Loucy (cell line): ENCODE data around the gene PTGIS.
"Not testable (repeated sequence)": the region's sequence is repeated elsewhere in the genome, so short reads cannot be mapped to it uniquely, and the experiment has no call there.

ENCODE experiments used
- H2AFZ ChIP-seq: fragments of 200-600 bp; sonication (generic); 2 replicates; pipeline ENCODE4 v1.6.0; 2016; ENCODE audit warnings: antibody characterized with exemption, mild to moderate bottlenecking, low read length, moderate library complexity
- H3F3A ChIP-seq: fragments of 200-600 bp; 2 replicates; pipeline ENCODE4 v1.6.0; 2016; ENCODE audit warnings: antibody characterized with exemption, low read depth, mild to moderate bottlenecking
- H3K27me3 ChIP-seq: fragments of 200-600 bp; sonication (generic); 2 replicates; pipeline ENCODE4 v1.6.1; 2014; ENCODE audit warnings: low read length, mild to moderate bottlenecking; ENCODE audit not compliant: insufficient read depth, poor library complexity, severe bottlenecking
- H3K36me3 ChIP-seq: fragments of 200-600 bp; sonication (generic); 2 replicates; pipeline ENCODE4 v1.6.1; 2016; ENCODE audit warnings: low read length; ENCODE audit not compliant: insufficient read depth
- H3K4me1 ChIP-seq: fragments of 200-600 bp; sonication (generic); 2 replicates; pipeline ENCODE4 v1.5.1; 2014; ENCODE audit warnings: low read length, mild to moderate bottlenecking; ENCODE audit not compliant: insufficient read depth, poor library complexity, severe bottlenecking
- H3K4me2 ChIP-seq: fragments of 200-600 bp; sonication (generic); 2 replicates; pipeline ENCODE4 v1.6.0; 2014; ENCODE audit warnings: antibody characterized with exemption, low read length, low read depth, mild to moderate bottlenecking; ENCODE audit not compliant: poor library complexity, severe bottlenecking
- H3K4me3 ChIP-seq: fragments of 200-600 bp; sonication (generic); 2 replicates; pipeline ENCODE4 v1.5.1; 2014; ENCODE audit warnings: low read length, mild to moderate bottlenecking, mixed read lengths; ENCODE audit not compliant: poor library complexity, severe bottlenecking
- H3K79me2 ChIP-seq: fragments of 200-600 bp; sonication (generic); 2 replicates; pipeline ENCODE4 v1.6.1; 2014; ENCODE audit warnings: low read length; ENCODE audit not compliant: insufficient read depth
- H3K9ac ChIP-seq: fragments of 200-600 bp; sonication (generic); 2 replicates; pipeline ENCODE4 v1.6.0; 2014; ENCODE audit warnings: mild to moderate bottlenecking, low read depth, low read length, moderate library complexity; ENCODE audit not compliant: poor library complexity, severe bottlenecking
- H3K9me2 ChIP-seq: fragments of 200-600 bp; sonication (generic); replicated peaks from 2 replicates; pipeline ENCODE4 v1.6.1; 2016; ENCODE audit warnings: low read depth, low read length, mixed read lengths
- H3K9me3 ChIP-seq: fragments of 200-600 bp; sonication (generic); 2 replicates; pipeline ENCODE4 v1.6.1; 2014; ENCODE audit warnings: mild to moderate bottlenecking, antibody characterized with exemption, low read length, low read depth; ENCODE audit not compliant: insufficient read depth
- H4K20me1 ChIP-seq: fragments of 200-600 bp; sonication (generic); 2 replicates; pipeline ENCODE4 v1.6.0; 2014; ENCODE audit warnings: antibody characterized with exemption, low read length, mild to moderate bottlenecking; ENCODE audit not compliant: insufficient read depth, poor library complexity, severe bottlenecking
- CTCF ChIP-seq: fragments of 200-600 bp; sonication (generic); conservative IDR thresholded peaks from 2 replicates; pipeline ENCODE4 v1.5.1; 2014; ENCODE audit warnings: mild to moderate bottlenecking, antibody characterized with exemption, low read length
- EZH2phosphoT487 ChIP-seq: fragments of 200-600 bp; IDR thresholded peaks from 2 replicates; pipeline ENCODE4 v1.6.1; 2018; ENCODE audit warnings: antibody characterized with exemption, mild to moderate bottlenecking, moderate library complexity, borderline replicate concordance

Gene PTGIS

GRCh38 chr20:49567421-49568277 is at the start of gene PTGIS:
Gene PTGIS, minus strand, starts transcription at chr20:49568137. Its CDS starts 21 bp downstream, at chr20:49568116.
- no peaks in the 10 kb centered on the region for H3K36me3 ChIP-seq
- TF ChIP-seq EZH2phosphoT487: no peak
- H3K4me2 ChIP-seq: no peak within 1 kb of the TSS
- H3K9ac ChIP-seq: no peak within 1 kb of the TSS
- H3F3A ChIP-seq: no peaks in the 10 kb centered on the region
- no peaks in the 10 kb centered on the region for H4K20me1 ChIP-seq
- no peak within 1 kb of the TSS for H2AFZ ChIP-seq
- H3K4me1 ChIP-seq: no peaks in the 10 kb centered on the region
- no peaks in the 10 kb centered on the region for H3K9me3 ChIP-seq
- no peaks in the 10 kb centered on the region for H3K27me3 ChIP-seq
- H3K9me2 ChIP-seq: no peaks in the 10 kb centered on the region
- H3K79me2 ChIP-seq: no peaks in the 10 kb centered on the region
- no peak within 1 kb of the TSS for H3K4me3 ChIP-seq

GRCh38 chr20:49617394-49617793 is 49.5 kb upstream of the PTGIS start:
- H3K9me2 ChIP-seq, H3K4me2 ChIP-seq, H3K27me3 ChIP-seq, H2AFZ ChIP-seq, H3K9me3 ChIP-seq, H3K4me3 ChIP-seq, H3K79me2 ChIP-seq, H3F3A ChIP-seq, H3K9ac ChIP-seq, H3K4me1 ChIP-seq, H4K20me1 ChIP-seq, H3K36me3 ChIP-seq: not testable (repeated sequence)

GRCh38 chr20:49616154-49617007 is 48.4 kb upstream of the PTGIS start:
- Histone ChIP-seq H3K4me3 (no peak overlapping the region), H3K9me2 (no peaks in the 10 kb centered on the region), H3K4me1 (no peaks in the 10 kb centered on the region), H3K9me3 (no peaks in the 10 kb centered on the region), H3K9ac (no peak overlapping the region), H4K20me1 (no peaks in the 10 kb centered on the region), H3K36me3 (no peaks in the 10 kb centered on the region), H3F3A (no peaks in the 10 kb centered on the region), H2AFZ (no peak overlapping the region), H3K4me2 (no peak overlapping the region), H3K79me2 (no peaks in the 10 kb centered on the region), H3K27me3 (no peaks in the 10 kb centered on the region)
- TF ChIP-seq CTCF (no peak), EZH2phosphoT487 (no peak)

GRCh38 chr20:49615401-49616153 is 47.6 kb upstream of the PTGIS start:
- Histone ChIP-seq H3K9ac (no peak overlapping the region), H2AFZ (no peak overlapping the region), H3K27me3 (no peaks in the 10 kb centered on the region), H3F3A (no peaks in the 10 kb centered on the region), H4K20me1 (no peaks in the 10 kb centered on the region), H3K9me3 (no peaks in the 10 kb centered on the region), H3K79me2 (no peaks in the 10 kb centered on the region), H3K36me3 (no peaks in the 10 kb centered on the region), H3K4me2 (no peak overlapping the region), H3K9me2 (no peaks in the 10 kb centered on the region), H3K4me3 (no peak overlapping the region), H3K4me1 (no peaks in the 10 kb centered on the region)
- TF ChIP-seq EZH2phosphoT487 (no peak), CTCF (no peak)

GRCh38 chr20:49615051-49615400 is 47.1 kb upstream of the PTGIS start:
- H3K27me3 ChIP-seq, H3K79me2 ChIP-seq, H3K9me2 ChIP-seq, H4K20me1 ChIP-seq, H3K4me2 ChIP-seq, H2AFZ ChIP-seq, H3F3A ChIP-seq, H3K4me3 ChIP-seq, H3K36me3 ChIP-seq, H3K9me3 ChIP-seq, H3K9ac ChIP-seq, H3K4me1 ChIP-seq: not testable (repeated sequence)
